Femur (tissue), 1 donor: Measurements from ENCODE around the gene IDI2.
"Not testable (repeated sequence)": the region's sequence is repeated elsewhere in the genome, so short reads cannot be mapped to it uniquely, and the experiment has no call there.

Source experiments
- DNase-seq: peaks from one replicate; pipeline ENCODE4 v3.0.0-alpha.2; 2017

Gene IDI2

GRCh38 chr10:1045415-1045814 is 19.8 kb upstream of the IDI2 start:
- DNase-seq = no peak

GRCh38 chr10:1044964-1045363 is 19.3 kb upstream of the IDI2 start:
- no peak for DNase-seq

GRCh38 chr10:1044146-1044545 is 18.5 kb upstream of the IDI2 start:
- DNase-seq = no peak

- DNase-seq = peak; percentile 50
Observed at GRCh38 chr10:1043532-1043995, 17.9 kb upstream of the IDI2 start.

- DNase-seq = no peak
Observed at GRCh38 chr10:1041514-1041913, 15.9 kb upstream of the IDI2 start.

GRCh38 chr10:1040133-1040532 is 14.5 kb upstream of the IDI2 start:
- DNase-seq = no peak

GRCh38 chr10:1038769-1039168 is 13.1 kb upstream of the IDI2 start:
- DNase-seq = not testable (repeated sequence)

GRCh38 chr10:1037098-1037497 is 11.4 kb upstream of the IDI2 start:
- DNase-seq = no peak

- DNase-seq = no peak
Observed at GRCh38 chr10:1036341-1036791, 10.7 kb upstream of the IDI2 start.

GRCh38 chr10:1035201-1035600 is 9.5 kb upstream of the IDI2 start:
- DNase-seq = no peak

- no peak for DNase-seq
Observed at GRCh38 chr10:1034758-1035157, 9.1 kb upstream of the IDI2 start.

- no peak for DNase-seq
Observed at GRCh38 chr10:1033601-1034000, 7.9 kb upstream of the IDI2 start.

GRCh38 chr10:1029838-1030237 is 4.2 kb upstream of the IDI2 start:
- no peak for DNase-seq

- no peak for DNase-seq
Observed at GRCh38 chr10:1026578-1026977, 919 bp upstream of the IDI2 start.

GRCh38 chr10:1024103-1024502 is 1.6 kb downstream of the IDI2 start:
- no peak for DNase-seq

- DNase-seq = no peak
Observed at GRCh38 chr10:1022413-1022812, 3.2 kb downstream of the IDI2 start.

GRCh38 chr10:1020958-1021357 is 4.7 kb downstream of the IDI2 start:
- no peak for DNase-seq

GRCh38 chr10:1020460-1020859 is 5.2 kb downstream of the IDI2 start:
- no peak for DNase-seq

- DNase-seq = no peak
Observed at GRCh38 chr10:1019362-1019761, 6.3 kb downstream of the IDI2 start.

GRCh38 chr10:1015688-1016087 is 10.0 kb downstream of the IDI2 start:
- no peak for DNase-seq

GRCh38 chr10:1011696-1012095 is 14.0 kb downstream of the IDI2 start:
- DNase-seq = no peak

GRCh38 chr10:1010703-1011102 is 15.0 kb downstream of the IDI2 start:
- DNase-seq = no peak

GRCh38 chr10:1009947-1010346 is 15.7 kb downstream of the IDI2 start:
- not testable (repeated sequence) for DNase-seq

GRCh38 chr10:1009071-1009494 is 16.6 kb downstream of the IDI2 start:
- no peak for DNase-seq

GRCh38 chr10:1007583-1007982 is 18.1 kb downstream of the IDI2 start:
- DNase-seq = no peak

GRCh38 chr10:1006573-1006972 is 19.1 kb downstream of the IDI2 start:
- DNase-seq = no peak
